IPS-18a (cell line): ENCODE data around the gene RIPK1.
"Not testable (repeated sequence)": the region's sequence is repeated elsewhere in the genome, so short reads cannot be mapped to it uniquely, and the experiment has no call there.

Experiments
- H3K27ac ChIP-seq: one replicate; pipeline ENCODE4 v1.5.1; 2013; ENCODE audit warnings: low read length
- H3K27me3 ChIP-seq: one replicate; pipeline ENCODE4 v1.6.1; 2013; ENCODE audit warnings: mild to moderate bottlenecking, low read length; ENCODE audit not compliant: control insufficient read depth, insufficient read depth
- H3K36me3 ChIP-seq: one replicate; pipeline ENCODE4 v1.6.1; 2013; ENCODE audit warnings: low read depth, low read length; ENCODE audit not compliant: control insufficient read depth
- H3K4me1 ChIP-seq: one replicate; pipeline ENCODE4 v1.6.1; 2013; ENCODE audit warnings: low read depth, low read length; ENCODE audit not compliant: control insufficient read depth
- H3K4me3 ChIP-seq: one replicate; pipeline ENCODE4 v1.5.1; 2013; ENCODE audit warnings: low read length
- H3K9ac ChIP-seq: one replicate; pipeline ENCODE4 v1.6.1; 2013; ENCODE audit warnings: mild to moderate bottlenecking, low read length, moderate library complexity
- H3K9me3 ChIP-seq: one replicate; pipeline ENCODE4 v1.6.1; 2013; ENCODE audit warnings: low read depth, low read length; ENCODE audit not compliant: control insufficient read depth

RIPK1 gene

GRCh38 chr6:3124667-3125066, 56.4 kb downstream of the RIPK1 start:
- peaks cover under 1% of the 10 kb centered on the region for H3K4me1 ChIP-seq
- H3K9me3 ChIP-seq, result no peaks in the 10 kb centered on the region
- H3K27me3 ChIP-seq, result no peaks in the 10 kb centered on the region
- peaks cover 23% of the 10 kb centered on the region for H3K36me3 ChIP-seq
- H3K9ac ChIP-seq, result no peak overlapping the region
- no peak overlapping the region for H3K27ac ChIP-seq
- no peak overlapping the region for H3K4me3 ChIP-seq

GRCh38 chr6:3125815-3126214, 57.5 kb downstream of the RIPK1 start:
- no peak overlapping the region for H3K9ac ChIP-seq
- no peaks in the 10 kb centered on the region for H3K27me3 ChIP-seq
- H3K4me1 ChIP-seq, result no peaks in the 10 kb centered on the region
- no peak overlapping the region for H3K27ac ChIP-seq
- H3K36me3 ChIP-seq, result peaks cover 34% of the 10 kb centered on the region
- H3K4me3 ChIP-seq, result no peak overlapping the region
- no peaks in the 10 kb centered on the region for H3K9me3 ChIP-seq

- Histone ChIP-seq H3K27ac (no peak overlapping the region), H3K9me3 (no peaks in the 10 kb centered on the region), H3K36me3 (peaks cover 34% of the 10 kb centered on the region), H3K4me3 (no peak overlapping the region), H3K27me3 (no peaks in the 10 kb centered on the region), H3K9ac (no peak overlapping the region), H3K4me1 (no peaks in the 10 kb centered on the region)
Observed at GRCh38 chr6:3128356-3129108, 60.2 kb downstream of the RIPK1 start.

GRCh38 chr6:3131695-3132094, 63.4 kb downstream of the RIPK1 start:
- Histone ChIP-seq H3K36me3 (peaks cover 40% of the 10 kb centered on the region), H3K4me1 (peaks cover 3% of the 10 kb centered on the region), H3K27me3 (no peaks in the 10 kb centered on the region), H3K27ac (no peak overlapping the region), H3K4me3 (no peak overlapping the region), H3K9me3 (no peaks in the 10 kb centered on the region), H3K9ac (no peak overlapping the region)

GRCh38 chr6:3133515-3133914, 65.2 kb downstream of the RIPK1 start:
- no peak overlapping the region for H3K9ac ChIP-seq
- H3K27me3 ChIP-seq, result no peaks in the 10 kb centered on the region
- H3K9me3 ChIP-seq, result no peaks in the 10 kb centered on the region
- H3K36me3 ChIP-seq, result peaks cover 48% of the 10 kb centered on the region
- peaks cover 3% of the 10 kb centered on the region for H3K4me1 ChIP-seq
- no peak overlapping the region for H3K27ac ChIP-seq
- H3K4me3 ChIP-seq, result no peak overlapping the region

GRCh38 chr6:3135668-3136291, 67.5 kb downstream of the RIPK1 start:
- no peak overlapping the region for H3K4me3 ChIP-seq
- H3K9ac ChIP-seq, result no peak overlapping the region
- H3K27ac ChIP-seq, result no peak overlapping the region

GRCh38 chr6:3136292-3137011, 68.2 kb downstream of the RIPK1 start:
- H3K4me3 ChIP-seq, result no peak overlapping the region
- no peaks in the 10 kb centered on the region for H3K9me3 ChIP-seq
- H3K36me3 ChIP-seq, result peaks cover 54% of the 10 kb centered on the region
- H3K4me1 ChIP-seq, result peaks cover 3% of the 10 kb centered on the region
- H3K27me3 ChIP-seq, result no peaks in the 10 kb centered on the region
- H3K9ac ChIP-seq, result no peak overlapping the region
- no peak overlapping the region for H3K27ac ChIP-seq

More at GRCh38 chr6:3135668-3136291, 67.5 kb downstream of the RIPK1 start:
- no peaks in the 10 kb centered on the region for H3K27me3 ChIP-seq
- no peaks in the 10 kb centered on the region for H3K9me3 ChIP-seq
- H3K36me3 ChIP-seq, result peaks cover 50% of the 10 kb centered on the region
- peaks cover 3% of the 10 kb centered on the region for H3K4me1 ChIP-seq

- Histone ChIP-seq H3K4me1 (peaks cover 3% of the 10 kb centered on the region), H3K4me3 (no peak overlapping the region), H3K27me3 (no peaks in the 10 kb centered on the region), H3K36me3 (peaks cover 54% of the 10 kb centered on the region), H3K9ac (no peak overlapping the region), H3K9me3 (no peaks in the 10 kb centered on the region), H3K27ac (no peak overlapping the region)
Observed at GRCh38 chr6:3137057-3137777, 68.9 kb downstream of the RIPK1 start.

GRCh38 chr6:3137873-3138272, 69.6 kb downstream of the RIPK1 start:
- H3K9ac ChIP-seq, result not testable (repeated sequence)
- H3K36me3 ChIP-seq, result peaks cover 54% of the 10 kb centered on the region

GRCh38 chr6:3138341-3138740, 70.0 kb downstream of the RIPK1 start:
- Histone ChIP-seq H3K4me3 (no peak overlapping the region), H3K27ac (no peak overlapping the region), H3K4me1 (peaks cover 3% of the 10 kb centered on the region), H3K9ac (no peak overlapping the region), H3K36me3 (peaks cover 54% of the 10 kb centered on the region), H3K27me3 (no peaks in the 10 kb centered on the region), H3K9me3 (no peaks in the 10 kb centered on the region)

More at GRCh38 chr6:3137873-3138272, 69.6 kb downstream of the RIPK1 start:
- not testable (repeated sequence) for H3K4me1 ChIP-seq, H3K9me3 ChIP-seq, H3K27ac ChIP-seq, H3K4me3 ChIP-seq, H3K27me3 ChIP-seq
